Uterus (tissue), 4 donors: Measurements from ENCODE around the gene TRIP13. TPM values are rescaled to one million over a fixed set of nuclear protein-coding genes. Genes with fewer than 3 reads are reported as not detected.

Source experiments
- DNase-seq, 2 donors: peaks; one replicate each; pipeline ENCODE4 v3.0.0-alpha.2; 2019 to 2020
- H3K27ac ChIP-seq, 2 donors: fragments of 200-600 bp; sonication (generic); 1 replicate in 1 of 2; 2 replicates in 1 of 2; pipeline ENCODE4 v1.5.1; 2016 to 2018
- H3K27me3 ChIP-seq, 2 donors: fragments of 200-600 bp; sonication (generic); one replicate each; pipeline ENCODE4 v1.5.1; 2018 to 2019; ENCODE audit warnings: control low read depth in 1 of 2
- H3K36me3 ChIP-seq, 2 donors: fragments of 200-600 bp; sonication (generic); one replicate each; pipeline ENCODE4 v1.5.1; 2019; ENCODE audit warnings: control low read depth in 1 of 2
- H3K4me1 ChIP-seq, 2 donors: fragments of 200-600 bp; sonication (generic); one replicate each; pipeline ENCODE4 v1.5.1; 2018 to 2019; ENCODE audit warnings: control low read depth in 1 of 2
- H3K4me3 ChIP-seq, 2 donors: fragments of 200-600 bp; sonication (generic); 1 replicate in 1 of 2; 2 replicates in 1 of 2; pipeline ENCODE4 v1.5.1; 2018 to 2019; ENCODE audit warnings: mild to moderate bottlenecking in 1 of 2
- H3K9me3 ChIP-seq, 2 donors: fragments of 200-600 bp; sonication (generic); one replicate each; pipeline ENCODE4 v1.5.1; 2019; ENCODE audit warnings: control low read depth in 1 of 2
- POLR2A ChIP-seq, 2 donors: fragments of 450-650 bp; IDR thresholded peaks; one replicate each; pipeline ENCODE4 v1.6.1; 2016; ENCODE audit warnings: antibody characterized with exemption in 2 of 2, mild to moderate bottlenecking in 1 of 2, moderate library complexity in 1 of 2
- intact Hi-C: fragments of 100-400 bp; cut with DNase I; formaldehyde crosslinking; loops from one replicate; pipeline ENCODE4 v1.15.1; 2023; ENCODE audit warnings: low total_unique reads
- total RNA-seq, 4 donors: library from RNA; depleted of rRNA in 3 of 4; stranded (reverse); fragments of >200 nt in 3 of 4; gene quantifications; one replicate each; pipeline versions ENCODE4 v1.1.0 to v1.2.4, GENCODE V29; 2014 to 2023
- TF ChIP-seq, protein P1 (sequence below), 4 experiments: fragments of 200-600 bp in 2 of 4; fragments of 450-650 bp in 2 of 4; sonication (generic) in 2 of 4; IDR thresholded peaks; one replicate each; pipeline ENCODE4 v1.5.1; 2016 to 2019; ENCODE audit warnings: antibody characterized with exemption in 4 of 4, mild to moderate bottlenecking in 2 of 4, moderate library complexity in 1 of 4
- donor health status: DM: yes; HTN: yes; CAD: no.

TRIP13 gene
- total RNA-seq, 4 donors from 2014 or later = 1.2 to 10.5 (median 1.3) TPM; not detected in 1

- intact Hi-C loops = no loop called here
- H3K9me3 ChIP-seq = no peaks in the 10 kb centered on the region
- TF ChIP-seq POLR2A (IDR thresholded peaks at IDR 0.05) = no peak
- TF ChIP-seq, protein P1, sequence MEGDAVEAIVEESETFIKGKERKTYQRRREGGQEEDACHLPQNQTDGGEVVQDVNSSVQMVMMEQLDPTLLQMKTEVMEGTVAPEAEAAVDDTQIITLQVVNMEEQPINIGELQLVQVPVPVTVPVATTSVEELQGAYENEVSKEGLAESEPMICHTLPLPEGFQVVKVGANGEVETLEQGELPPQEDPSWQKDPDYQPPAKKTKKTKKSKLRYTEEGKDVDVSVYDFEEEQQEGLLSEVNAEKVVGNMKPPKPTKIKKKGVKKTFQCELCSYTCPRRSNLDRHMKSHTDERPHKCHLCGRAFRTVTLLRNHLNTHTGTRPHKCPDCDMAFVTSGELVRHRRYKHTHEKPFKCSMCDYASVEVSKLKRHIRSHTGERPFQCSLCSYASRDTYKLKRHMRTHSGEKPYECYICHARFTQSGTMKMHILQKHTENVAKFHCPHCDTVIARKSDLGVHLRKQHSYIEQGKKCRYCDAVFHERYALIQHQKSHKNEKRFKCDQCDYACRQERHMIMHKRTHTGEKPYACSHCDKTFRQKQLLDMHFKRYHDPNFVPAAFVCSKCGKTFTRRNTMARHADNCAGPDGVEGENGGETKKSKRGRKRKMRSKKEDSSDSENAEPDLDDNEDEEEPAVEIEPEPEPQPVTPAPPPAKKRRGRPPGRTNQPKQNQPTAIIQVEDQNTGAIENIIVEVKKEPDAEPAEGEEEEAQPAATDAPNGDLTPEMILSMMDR (IDR thresholded peaks at IDR 0.05) = no peak
Measured at GRCh38 chr5:859798-860296, 32.8 kb upstream of the TRIP13 start.

GRCh38 chr5:860506-861150, 32.1 kb upstream of the TRIP13 start:
- no peaks in the 10 kb centered on the region for H3K4me1 ChIP-seq
- no peaks in the 10 kb centered on the region for H3K9me3 ChIP-seq
- H3K4me3 ChIP-seq = no peak overlapping the region
- H3K27me3 ChIP-seq = no peaks in the 10 kb centered on the region
- no peak for DNase-seq
- intact Hi-C loops = no loop called here
- H3K36me3 ChIP-seq = no peaks in the 10 kb centered on the region
- no peak for TF ChIP-seq POLR2A (IDR thresholded peaks at IDR 0.05)
- TF ChIP-seq, protein P1 (IDR thresholded peaks at IDR 0.05) = no peak
- no peak overlapping the region for H3K27ac ChIP-seq

More at GRCh38 chr5:859798-860296, 32.8 kb upstream of the TRIP13 start:
- no peak for DNase-seq
- no peaks in the 10 kb centered on the region for H3K4me1 ChIP-seq
- no peaks in the 10 kb centered on the region for H3K27me3 ChIP-seq
- H3K4me3 ChIP-seq = no peak overlapping the region
- no peak overlapping the region for H3K27ac ChIP-seq
- H3K36me3 ChIP-seq = no peaks in the 10 kb centered on the region

GRCh38 chr5:861442-862366, 31.0 kb upstream of the TRIP13 start:
- no peaks in the 10 kb centered on the region for H3K36me3 ChIP-seq

DNA sequence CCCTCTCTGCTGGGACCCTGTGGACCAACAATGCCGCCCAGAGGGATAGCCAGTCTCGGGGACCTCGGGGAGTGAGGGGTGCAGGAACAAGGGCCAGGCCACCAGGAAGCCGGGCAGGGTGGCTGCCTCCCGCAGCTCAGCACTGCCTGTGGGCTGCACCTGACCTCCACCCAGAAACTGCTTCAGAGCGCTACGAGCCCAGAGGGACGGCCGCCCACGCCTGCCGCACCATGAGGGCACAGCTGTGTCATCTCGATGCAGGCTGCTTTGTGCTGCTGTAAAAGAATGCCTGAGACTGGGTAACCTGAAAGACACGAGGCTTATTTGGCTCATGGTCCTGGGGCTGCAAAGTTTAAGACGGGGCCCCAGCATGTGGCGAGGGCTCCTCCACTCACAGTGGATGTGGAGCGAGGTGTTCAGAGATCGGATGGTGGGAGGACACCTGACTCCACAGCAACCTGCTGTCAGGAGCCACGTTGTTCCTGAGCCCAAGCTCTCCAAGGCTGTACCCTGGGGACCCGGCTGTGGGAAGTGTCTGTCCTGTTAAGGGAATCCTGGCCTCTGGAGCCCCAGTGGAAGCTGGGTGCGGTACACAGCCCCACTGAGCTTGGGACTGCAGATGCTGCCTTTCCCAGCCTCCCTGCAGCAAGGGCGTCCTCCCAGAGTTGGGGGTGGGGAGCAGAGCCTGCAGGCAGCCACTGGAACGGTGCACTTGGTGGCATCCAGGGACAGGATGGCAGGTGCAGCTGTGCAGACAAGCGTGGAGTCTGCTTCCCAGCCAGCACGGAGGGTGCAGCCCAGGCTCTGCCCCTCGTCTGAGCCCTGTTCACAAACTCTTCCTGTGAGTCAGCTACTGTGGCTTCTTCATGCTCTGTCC, 30.1 kb upstream of the TRIP13 start:
- Histone ChIP-seq H3K4me1 (no peaks in the 10 kb centered on the region), H3K9me3 (no peaks in the 10 kb centered on the region), H3K36me3 (no peaks in the 10 kb centered on the region), H3K4me3 (no peak overlapping the region), H3K27ac (no peak overlapping the region), H3K27me3 (no peaks in the 10 kb centered on the region)
- no peak for DNase-seq
- intact Hi-C loops = no loop called here
- TF ChIP-seq POLR2A (IDR thresholded peaks at IDR 0.05) = no peak
- TF ChIP-seq, protein P1 (IDR thresholded peaks at IDR 0.05) = no peak

More at GRCh38 chr5:861442-862366, 31.0 kb upstream of the TRIP13 start:
- TF ChIP-seq, protein P1 (IDR thresholded peaks at IDR 0.05) = no peak
- no peak for TF ChIP-seq POLR2A (IDR thresholded peaks at IDR 0.05)
- intact Hi-C loops = no loop called here
- Histone ChIP-seq H3K9me3 (no peaks in the 10 kb centered on the region), H3K4me3 (no peak overlapping the region), H3K4me1 (no peaks in the 10 kb centered on the region), H3K27ac (no peak overlapping the region), H3K27me3 (no peaks in the 10 kb centered on the region)
- no peak for DNase-seq
